ENCODE data around the gene RHBDL1.

The RHBDL1 gene

DNA sequence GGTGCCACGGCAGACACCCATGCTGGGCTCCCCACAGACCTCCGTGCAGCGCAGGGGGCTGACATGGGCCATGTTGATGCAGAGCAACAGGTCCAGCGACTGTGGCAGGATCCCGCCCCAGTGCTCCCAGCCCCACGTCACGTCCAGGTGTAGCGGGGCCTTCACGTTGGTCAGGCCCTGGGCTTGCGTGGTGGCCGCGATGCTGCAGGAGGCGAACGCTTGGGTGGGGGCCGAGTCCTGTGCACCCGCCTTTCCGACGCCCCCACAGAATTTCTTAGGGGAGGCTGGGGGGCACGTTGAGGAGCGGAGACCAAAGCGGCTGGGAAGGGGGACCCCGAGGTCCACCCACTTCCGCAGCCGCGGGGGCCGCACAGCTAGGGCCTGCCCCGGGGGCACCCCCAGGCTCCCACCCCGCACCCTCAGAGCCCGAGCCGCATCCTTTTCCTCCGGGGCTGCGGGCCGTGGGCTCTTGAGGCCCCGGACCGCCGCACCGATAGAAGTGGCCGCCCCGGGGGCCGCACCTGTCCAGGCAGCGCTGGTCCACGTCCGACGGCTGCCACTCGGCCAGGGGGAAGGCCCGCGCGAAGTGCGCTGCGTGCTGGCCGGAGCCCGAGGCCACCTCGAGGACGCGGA, 39.8 kb upstream of the RHBDL1 start:
- in situ Hi-C loops (cut with HindIII; ENCODE audit: low sequenced_read_pairs): loop anchor here (25.0 kb wide), 1 partner anchor 98 kb away; the partner anchor contains the start of gene CAPN15

DNA sequence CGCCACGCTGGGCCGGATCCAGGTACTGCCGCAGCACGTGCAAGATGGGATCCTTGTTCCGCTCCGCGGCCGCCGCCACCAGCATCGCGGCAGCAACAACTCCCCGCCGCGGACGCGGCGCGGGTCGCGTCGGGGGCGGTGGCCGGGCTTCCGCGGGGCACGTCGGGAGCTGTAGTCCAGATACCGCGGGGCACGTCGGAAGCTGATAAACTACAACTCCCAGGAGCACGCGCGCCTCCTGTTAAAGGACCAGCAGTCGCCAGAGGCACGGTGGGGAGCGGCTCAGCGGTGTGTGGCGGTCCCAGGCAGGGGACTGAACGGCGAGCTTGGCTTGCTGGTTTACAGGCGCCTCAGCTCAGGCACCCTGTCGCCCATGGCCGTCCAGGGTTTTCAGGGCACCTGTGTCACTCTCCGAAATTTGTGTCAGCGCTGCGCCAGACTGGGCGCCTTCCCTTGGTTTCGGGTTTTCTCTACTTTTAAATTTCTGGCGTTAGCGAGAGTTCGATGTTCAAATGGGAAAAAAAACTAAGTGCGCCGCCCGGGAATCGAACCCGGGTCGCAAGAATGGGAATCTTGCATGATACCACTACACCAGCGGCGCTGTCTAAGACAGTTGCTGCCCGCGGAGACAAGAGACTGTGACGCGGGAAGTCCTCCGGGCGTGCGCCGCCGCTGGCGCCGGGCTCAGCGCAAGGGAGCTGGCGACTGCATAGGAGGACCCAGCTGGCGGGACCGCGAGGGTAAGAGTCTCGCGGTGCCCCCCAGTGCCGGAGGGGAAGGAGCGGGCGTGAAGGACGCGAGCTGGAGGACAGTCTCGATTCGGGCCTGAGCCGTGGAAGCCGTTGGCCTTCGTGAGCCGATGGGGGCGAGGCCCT, 39.0 kb upstream of the RHBDL1 start, which contains the start of gene METTL26:
TSS of gene METTL26 (minus strand) at position 100 of the 875 bp plus-strand sequence. CDS start at position 85, 15 bp downstream.
- in situ Hi-C loops (cut with HindIII; ENCODE audit: low sequenced_read_pairs): loop anchor here (25.0 kb wide), 1 partner anchor 99 kb away; the partner anchor contains the start of gene CAPN15

DNA sequence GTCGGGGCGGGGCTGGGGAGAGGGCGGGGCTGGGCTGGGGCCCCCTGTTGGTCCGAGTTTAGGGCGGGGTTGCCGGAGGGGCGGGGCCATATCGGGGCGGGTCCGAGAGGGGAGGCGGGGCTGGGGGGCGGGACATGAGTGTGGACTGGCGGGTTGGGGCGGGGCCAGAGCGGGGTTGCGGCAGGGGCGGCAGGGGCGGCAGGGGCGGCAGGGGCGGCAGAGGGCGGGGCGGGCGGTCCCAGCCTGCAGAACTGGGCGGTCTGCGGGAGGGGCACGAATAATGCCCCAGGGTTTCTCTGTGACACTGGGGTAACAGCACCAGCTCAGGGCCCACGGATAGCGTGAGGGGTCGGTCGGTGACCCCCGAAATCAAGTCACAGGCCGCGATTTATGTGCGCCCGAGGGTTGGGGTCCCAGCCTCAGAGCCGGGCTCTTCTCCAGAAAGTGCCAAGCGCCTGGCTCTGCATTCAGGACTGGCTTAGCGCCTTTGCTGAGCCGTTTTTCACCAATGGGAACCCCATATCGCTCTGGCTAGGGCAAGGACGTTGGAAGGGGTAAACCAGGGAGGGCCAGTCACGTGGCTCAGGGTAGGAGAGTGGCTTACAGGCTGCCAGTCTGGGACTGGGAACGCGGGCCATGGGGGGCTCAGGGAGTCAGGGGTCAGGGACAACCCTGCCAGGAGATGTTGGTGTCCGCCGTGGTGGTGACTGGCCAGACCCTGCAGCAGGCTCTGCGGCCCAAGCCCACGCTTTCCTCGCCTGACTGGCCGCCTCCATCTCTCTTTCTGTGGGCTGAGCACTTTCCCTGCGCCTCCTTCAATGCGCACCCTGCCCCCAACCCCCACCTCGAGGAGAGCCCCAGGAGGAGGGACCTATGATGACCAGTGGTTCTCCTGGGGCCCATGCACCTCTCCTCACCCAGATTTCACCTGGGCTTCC, 38.1 kb upstream of the RHBDL1 start:
- in situ Hi-C loops (cut with HindIII; ENCODE audit: low sequenced_read_pairs): loop anchor here (25.0 kb wide), 1 partner anchor 100 kb away; the partner anchor contains the start of gene CAPN15

DNA sequence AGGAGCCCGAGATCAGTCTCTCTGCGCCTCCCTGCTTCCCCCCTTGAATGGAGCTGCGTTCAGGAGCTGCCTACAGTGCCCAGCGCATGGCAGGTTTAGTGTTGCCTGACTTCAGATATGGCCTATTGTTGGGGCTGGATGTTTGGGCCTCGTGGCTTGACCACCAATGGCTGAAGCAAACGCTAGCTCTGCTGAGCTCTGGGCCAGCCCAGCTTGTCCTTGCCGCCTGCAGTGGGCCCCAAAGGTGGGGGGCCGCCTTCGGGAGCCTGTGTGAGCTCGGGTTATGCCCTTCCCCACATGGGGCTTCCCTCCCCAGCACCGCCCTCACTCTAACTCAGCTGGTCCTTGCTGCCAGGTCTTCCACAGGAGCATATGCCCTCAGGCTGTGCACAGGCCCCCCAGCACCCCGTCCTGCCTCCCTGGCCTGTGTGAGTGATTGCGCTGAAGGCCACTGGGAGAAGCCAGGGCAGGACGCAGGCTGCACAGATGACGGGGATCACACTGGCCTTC, 37.4 kb upstream of the RHBDL1 start:
- in situ Hi-C loops (cut with HindIII; ENCODE audit: low sequenced_read_pairs): loop anchor here (25.0 kb wide), 1 partner anchor 101 kb away; the partner anchor contains the start of gene CAPN15

DNA sequence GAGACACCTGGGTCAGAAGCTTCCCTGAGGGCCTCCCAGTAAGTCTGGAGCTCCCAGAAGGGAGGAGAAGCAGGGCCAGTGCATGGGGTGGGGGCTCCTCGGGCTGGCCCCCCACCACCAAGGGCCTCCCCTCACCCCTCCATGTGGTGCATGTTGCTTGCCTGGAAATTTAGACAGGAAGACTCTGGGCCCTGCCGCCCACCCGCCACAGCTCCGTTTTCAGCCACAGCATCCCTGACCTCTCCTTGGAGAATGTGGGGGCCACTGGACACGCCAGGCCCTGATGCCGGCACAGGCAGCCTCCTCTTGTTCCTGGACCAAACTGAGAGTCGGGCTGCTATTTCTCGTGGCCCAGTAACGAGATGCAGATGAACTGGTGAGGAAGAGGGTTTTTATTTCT, 36.6 kb upstream of the RHBDL1 start:
- in situ Hi-C loops (cut with HindIII; ENCODE audit: low sequenced_read_pairs): loop anchor here (25.0 kb wide), 1 partner anchor 102 kb away; the partner anchor contains the start of gene CAPN15

DNA sequence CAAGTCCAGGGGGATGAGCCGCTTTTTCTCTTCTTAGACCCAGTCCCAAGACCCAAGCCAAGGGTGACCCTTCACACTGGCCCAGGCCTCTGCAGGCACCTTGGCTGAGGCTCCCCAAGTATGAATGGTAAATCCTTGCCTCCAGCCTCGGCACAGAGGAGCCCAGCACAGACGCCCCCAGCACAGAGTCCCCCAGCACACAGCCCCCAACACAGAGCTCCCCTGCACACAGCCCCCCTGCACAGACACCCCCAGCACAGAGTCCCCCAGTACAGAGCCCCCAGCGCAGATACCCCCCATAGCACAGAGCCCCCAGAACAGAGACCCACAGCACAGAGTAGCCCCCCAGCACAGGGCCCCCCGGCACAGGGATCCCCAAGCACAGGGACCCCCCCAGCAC, 34.9 kb upstream of the RHBDL1 start:
- in situ Hi-C loops (cut with HindIII; ENCODE audit: low sequenced_read_pairs): loop anchor here (25.0 kb wide), 1 partner anchor 103 kb away; the partner anchor contains the start of gene CAPN15

DNA sequence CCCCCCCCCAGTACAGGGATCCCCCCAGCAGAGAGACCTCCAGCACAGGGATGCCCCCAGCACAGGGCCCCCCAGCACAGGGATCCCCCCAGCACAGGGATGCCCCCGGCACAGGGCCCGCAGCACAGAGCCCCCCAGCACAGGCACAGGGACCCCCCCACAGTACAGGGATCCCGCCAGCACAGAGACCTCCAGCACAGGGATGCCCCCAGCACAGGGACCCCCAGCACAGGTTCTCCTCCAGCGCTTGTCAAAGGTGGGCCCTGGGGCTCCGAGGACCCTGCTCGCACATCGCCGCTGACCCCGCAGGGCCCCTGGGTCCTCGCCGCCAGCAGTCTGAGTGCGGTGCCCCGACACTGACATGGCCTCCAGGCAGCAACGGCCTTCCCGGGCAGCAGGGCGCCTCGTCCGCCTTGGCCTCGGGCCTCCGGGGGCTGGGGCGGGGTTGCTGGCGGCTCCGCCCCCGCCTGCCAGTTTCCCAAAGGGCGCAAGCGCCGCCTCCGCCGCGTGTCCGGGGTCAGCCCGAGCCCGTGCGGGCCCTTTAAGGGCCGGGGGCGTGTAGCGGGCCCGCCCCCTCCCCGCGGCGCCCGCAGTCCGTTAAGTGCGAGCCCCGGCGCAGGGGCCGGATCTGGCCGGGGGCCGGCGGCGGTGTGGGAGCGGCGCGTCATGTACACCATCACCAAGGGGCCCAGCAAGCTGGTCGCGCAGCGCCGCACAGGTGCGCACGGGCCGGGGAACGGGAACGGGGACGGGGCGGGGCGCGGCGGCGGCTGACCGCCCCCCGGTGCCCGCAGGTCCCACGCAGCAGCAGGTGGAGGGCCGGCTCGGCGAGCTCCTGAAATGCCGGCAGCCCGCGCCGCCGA, 33.9 kb upstream of the RHBDL1 start, which contains the start of gene MCRIP2:
TSS of gene MCRIP2 (plus strand) at position 503 of the 863 bp plus-strand sequence. CDS start at position 667, 164 bp downstream.
- in situ Hi-C loops (cut with HindIII; ENCODE audit: low sequenced_read_pairs): loop anchor here (25.0 kb wide), 1 partner anchor 104 kb away; the partner anchor contains the start of gene CAPN15

DNA sequence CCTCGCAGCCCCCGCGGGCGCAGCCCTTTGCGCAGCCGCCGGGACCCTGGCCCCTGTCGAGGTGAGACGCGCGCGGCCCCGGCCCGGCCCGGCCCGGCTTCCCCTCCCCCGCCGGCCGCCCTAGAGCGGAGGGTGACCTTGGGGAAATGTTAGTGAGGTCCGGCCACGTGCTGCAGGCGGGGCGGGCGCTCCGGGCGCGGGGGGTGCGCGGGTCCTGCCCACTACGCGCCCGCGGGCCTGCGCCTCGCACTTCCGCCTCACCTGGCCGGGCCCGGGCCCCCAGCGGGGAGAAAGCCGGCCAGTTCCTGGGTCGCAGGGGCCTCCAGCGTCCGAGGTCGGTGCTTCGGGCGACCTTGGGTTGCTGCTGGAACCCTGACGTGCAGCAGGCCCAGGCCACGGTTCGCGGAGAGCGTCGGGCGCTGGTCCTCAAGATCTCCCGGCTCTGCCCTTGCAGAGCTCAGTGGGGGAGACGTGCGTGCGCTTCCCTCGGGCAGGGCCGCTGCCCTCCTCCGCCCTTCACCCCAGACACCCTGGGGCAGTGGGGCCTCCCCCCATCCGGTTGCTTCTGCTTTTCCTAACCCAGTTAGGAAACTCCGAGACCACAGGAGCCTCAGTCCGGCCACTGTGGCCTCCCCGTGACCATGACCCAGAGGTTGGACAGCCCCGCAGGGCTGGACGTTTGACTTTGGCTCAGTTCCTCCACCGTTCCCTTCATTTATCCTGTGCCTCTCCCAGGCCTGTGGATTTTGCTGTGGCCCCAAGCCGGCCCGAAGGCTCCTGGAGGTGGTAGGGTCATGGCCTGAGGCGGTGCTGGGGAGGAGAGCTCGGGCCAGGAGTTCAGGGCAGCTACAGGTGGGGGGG, 33.1 kb upstream of the RHBDL1 start:
- in situ Hi-C loops (cut with HindIII; ENCODE audit: low sequenced_read_pairs): loop anchor here (25.0 kb wide), 1 partner anchor 105 kb away; the partner anchor contains the start of gene CAPN15

DNA sequence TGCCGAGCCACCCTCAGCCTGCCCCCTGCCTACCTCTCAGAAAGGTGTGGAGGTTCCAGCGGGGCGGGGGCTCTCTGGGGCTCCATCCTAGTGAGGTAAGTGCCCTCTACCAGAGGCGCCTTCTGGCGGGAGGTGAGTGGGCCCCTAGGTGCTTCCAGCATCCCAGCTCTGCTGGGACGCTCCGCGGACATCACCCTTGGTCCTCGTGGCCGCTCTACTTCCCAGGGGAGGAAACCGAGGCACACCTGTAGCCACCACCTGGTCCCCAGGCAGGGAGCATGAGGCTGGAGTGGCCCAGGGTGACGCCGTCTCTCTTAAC, 32.5 kb upstream of the RHBDL1 start:
- in situ Hi-C loops (cut with HindIII; ENCODE audit: low sequenced_read_pairs): loop anchor here (25.0 kb wide), 1 partner anchor 106 kb away; the partner anchor contains the start of gene CAPN15

DNA sequence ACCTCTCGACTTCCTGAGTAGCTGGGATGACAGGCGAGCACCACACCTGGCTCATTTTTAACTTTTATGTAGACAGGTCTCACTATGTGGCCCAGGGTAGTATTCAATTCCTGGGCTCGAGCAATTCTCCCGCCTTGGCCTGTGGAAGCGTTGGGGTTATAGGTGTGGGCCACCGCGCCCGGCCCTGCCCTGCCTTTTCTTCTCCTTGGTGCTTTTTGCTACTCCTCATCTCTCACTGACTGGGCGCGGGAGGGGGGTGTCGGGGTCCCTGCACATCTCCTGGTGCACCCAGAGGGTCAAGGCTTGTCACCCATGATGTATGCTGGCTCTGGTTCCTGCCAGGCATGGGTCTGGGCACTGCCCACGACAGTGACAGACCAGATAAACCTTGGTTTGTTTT, 30.9 kb upstream of the RHBDL1 start:
- in situ Hi-C loops (cut with HindIII; ENCODE audit: low sequenced_read_pairs): loop anchor here (25.0 kb wide), 1 partner anchor 107 kb away; the partner anchor contains the start of gene CAPN15

DNA sequence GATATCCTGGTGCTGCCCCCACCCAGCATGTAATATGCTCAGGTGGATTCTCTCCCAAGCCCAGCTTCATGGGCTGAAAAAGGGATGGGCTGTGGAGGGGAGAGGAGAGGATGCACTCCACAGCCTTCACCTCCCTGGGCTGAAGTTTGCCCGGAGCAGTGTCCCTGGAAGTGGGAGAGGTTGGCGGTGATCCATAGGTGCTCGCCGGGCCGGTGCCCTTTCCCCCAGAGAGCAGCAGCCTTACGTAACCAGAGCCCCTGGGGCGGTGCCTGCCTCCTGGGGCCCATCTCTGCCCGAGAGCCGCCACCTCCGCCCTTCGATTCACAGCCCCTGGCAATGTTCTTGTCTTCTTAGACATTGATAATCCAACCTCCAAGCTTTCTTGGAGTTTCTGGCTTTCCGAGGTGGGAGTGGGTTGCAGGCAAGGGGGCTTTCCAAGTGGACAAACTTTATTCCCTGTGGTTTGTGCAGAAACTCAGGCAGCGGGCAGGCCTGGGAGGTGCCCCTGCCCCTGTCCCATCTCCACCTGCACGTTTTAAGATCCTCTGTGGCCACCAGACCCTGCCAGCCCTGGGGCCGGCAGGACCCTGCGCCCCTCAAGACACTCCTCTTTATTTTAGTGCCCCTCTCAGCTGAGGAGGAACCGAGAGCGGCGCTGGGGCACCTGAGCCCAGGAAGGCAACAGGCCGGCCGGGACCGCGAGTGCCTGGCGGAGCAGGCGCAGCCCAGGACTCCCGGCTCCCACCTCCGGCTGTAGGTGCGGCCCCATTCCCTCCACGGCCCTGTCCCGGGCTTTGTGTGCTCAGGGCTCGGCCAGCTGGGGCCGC, 29.4 kb upstream of the RHBDL1 start:
- in situ Hi-C loops (cut with HindIII; ENCODE audit: low sequenced_read_pairs): loop anchor here (25.0 kb wide), 1 partner anchor 109 kb away; the partner anchor contains the start of gene CAPN15

DNA sequence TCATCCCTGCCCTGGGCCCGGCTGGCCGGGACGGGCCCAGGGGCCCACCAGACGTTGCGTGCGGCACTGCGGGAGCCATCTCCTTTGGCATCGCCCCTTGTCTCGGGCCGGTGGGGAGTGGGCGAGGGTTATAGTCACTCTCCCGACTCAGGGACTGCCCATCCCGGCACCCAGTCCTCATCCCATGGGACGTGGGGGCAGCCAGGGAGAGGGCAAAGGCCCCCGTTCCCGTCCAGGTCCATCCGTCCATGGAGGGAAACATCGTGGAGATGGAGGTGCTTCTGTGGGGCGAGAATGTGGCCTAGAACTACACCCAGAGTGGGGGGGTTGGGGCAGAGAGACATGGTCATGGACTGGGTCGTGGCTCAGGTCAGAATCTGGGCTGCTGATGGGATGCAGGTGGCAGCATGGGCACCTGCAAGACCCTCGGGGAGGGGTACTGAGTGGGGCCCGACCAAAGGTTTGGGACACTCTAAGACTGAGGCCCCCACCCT, 28.7 kb upstream of the RHBDL1 start:
- in situ Hi-C loops (cut with HindIII; ENCODE audit: low sequenced_read_pairs): loop anchor here (25.0 kb wide), 1 partner anchor 109 kb away; the partner anchor contains the start of gene CAPN15

DNA sequence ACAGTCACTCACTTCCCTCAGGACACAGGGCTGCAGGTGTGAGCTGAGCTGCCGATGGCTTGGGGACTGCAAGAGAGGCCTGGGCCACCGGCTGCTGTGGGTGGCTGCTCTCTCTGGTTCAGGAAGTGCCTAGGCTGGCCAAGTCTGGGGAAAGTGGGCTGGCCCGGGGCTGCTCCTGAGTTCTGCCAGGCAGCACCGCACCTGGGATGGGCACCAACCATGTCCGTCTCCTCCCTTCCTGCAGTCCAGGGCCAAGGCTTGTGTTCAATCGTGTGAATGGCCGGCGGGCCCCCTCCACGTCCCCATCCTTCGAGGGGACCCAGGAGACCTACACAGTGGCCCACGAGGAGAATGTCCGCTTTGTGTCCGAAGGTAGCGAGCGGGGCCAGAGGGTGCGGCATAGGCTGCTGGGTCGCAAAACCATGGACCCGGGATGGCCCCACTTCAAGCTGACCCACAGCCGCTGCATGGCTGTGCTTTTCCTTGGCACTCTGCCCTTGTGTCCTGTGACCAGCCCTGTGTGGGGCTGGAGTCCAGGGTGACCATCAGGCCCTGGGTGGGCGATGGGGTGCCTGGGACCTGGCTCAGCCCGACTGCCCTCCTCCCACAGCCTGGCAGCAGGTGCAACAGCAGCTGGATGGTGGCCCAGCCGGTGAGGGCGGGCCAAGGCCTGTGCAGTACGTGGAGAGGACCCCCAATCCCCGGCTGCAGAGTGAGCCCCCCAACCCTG, 28.1 kb upstream of the RHBDL1 start:
- in situ Hi-C loops (cut with HindIII; ENCODE audit: low sequenced_read_pairs): loop anchor here (25.0 kb wide), 1 partner anchor 110 kb away; the partner anchor contains the start of gene CAPN15

DNA sequence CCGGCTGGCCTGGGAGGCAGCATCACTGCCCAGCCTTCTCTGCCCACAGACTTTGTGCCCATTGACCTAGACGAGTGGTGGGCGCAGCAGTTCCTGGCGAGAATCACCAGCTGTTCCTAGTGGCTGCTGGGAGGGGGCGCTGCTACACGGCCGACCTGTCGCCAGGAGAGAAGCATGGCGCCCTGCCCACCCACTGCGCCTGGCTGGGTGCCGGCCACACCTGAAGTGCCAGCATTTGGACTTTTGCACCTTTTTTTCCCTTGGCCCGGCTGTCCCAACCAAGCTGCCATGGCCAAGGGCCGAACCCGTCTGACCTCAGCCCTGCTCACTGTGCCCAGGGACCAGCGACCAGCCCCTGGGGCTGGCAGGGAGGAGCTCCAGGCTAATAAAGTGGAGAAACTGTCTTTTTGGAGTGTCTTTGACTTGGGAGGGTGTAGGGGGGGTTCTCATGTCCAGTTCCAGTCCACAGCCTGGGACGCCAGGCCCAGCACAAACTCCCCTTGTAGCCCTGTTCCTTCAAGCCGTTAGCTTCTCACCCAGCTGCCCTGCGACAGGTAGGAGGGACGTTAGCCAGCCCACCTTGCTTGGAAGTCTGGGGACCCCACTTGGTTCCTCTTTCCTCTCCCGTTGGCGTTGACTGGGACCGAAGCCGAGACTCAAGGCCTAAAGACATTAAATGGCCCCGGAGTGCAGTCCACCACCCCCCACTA, 27.2 kb upstream of the RHBDL1 start:
- in situ Hi-C loops (cut with HindIII; ENCODE audit: low sequenced_read_pairs): loop anchor here (25.0 kb wide), 1 partner anchor 111 kb away; the partner anchor contains the start of gene CAPN15

Measured in endothelial cell of hepatic sinusoid (primary cell).